H1 (cell line): ENCODE results near the gene ARMCX2. TPM values are rescaled to one million over a fixed set of nuclear protein-coding genes. Genes with fewer than 3 reads are reported as not detected.

Experiments
- ASH2L ChIP-seq: fragments of 200-600, 300-600 bp; sonication (generic); IDR thresholded peaks from one replicate; pipeline ENCODE4 v1.7.1; 2017; ENCODE audit warnings: low read length
- EP300 ChIP-seq, 2 experiments: IDR thresholded peaks; 1 replicate in 1 of 2; 2 replicates in 1 of 2; pipeline ENCODE4 v1.6.1; 2011 to 2012; ENCODE audit warnings: low read depth in 2 of 2, low read length in 2 of 2, mild to moderate bottlenecking in 2 of 2, borderline replicate concordance in 1 of 2, inconsistent platforms in 1 of 2, moderate library complexity in 1 of 2
- HDAC2 ChIP-seq, 2 experiments: fragments of 300-600 bp in 1 of 2; sonication (generic) in 1 of 2; IDR thresholded peaks; 2 replicates each; pipeline ENCODE4 v1.6.1; 2011 to 2012; ENCODE audit warnings: low read depth in 2 of 2, low read length in 2 of 2, mild to moderate bottlenecking in 2 of 2, moderate library complexity in 2 of 2, borderline replicate concordance in 1 of 2, inconsistent platforms in 1 of 2
- NRF1 ChIP-seq: IDR thresholded peaks from 2 replicates; pipeline ENCODE4 v1.6.1; 2011; ENCODE audit warnings: mild to moderate bottlenecking, low read depth, low read length, improper control_type of control experiment
- RAD21 ChIP-seq, 2 experiments: IDR thresholded peaks in 1 of 2; conservative IDR thresholded peaks in 1 of 2; 2 replicates each; pipeline ENCODE4 v1.6.1; 2011; ENCODE audit warnings: low read depth in 2 of 2, low read length in 2 of 2, improper control_type of control experiment in 1 of 2, inconsistent platforms in 1 of 2, mild to moderate bottlenecking in 1 of 2, moderate library complexity in 1 of 2
- RXRA ChIP-seq: IDR thresholded peaks from 2 replicates; pipeline ENCODE4 v1.6.1; 2011; ENCODE audit warnings: low read depth, mild to moderate bottlenecking, low read length, moderate library complexity; ENCODE audit not compliant: insufficient read depth
- SIRT6 ChIP-seq: IDR thresholded peaks from one replicate; pipeline ENCODE4 v1.7.1; 2012; ENCODE audit warnings: low read length, inconsistent platforms
- TBP ChIP-seq: IDR thresholded peaks from 2 replicates; pipeline ENCODE4 v1.6.1; 2011; ENCODE audit warnings: low read depth, low read length, improper control_type of control experiment
- polyA plus RNA-seq, 7 experiments: library from polyadenylated mRNA; depleted of rRNA in 3 of 7; stranded (reverse) in 5 of 7; unstranded in 2 of 7; fragments of >200 nt in 5 of 7; fragments of 200-250 nt in 2 of 7; gene quantifications; 1 replicate in 5 of 7; 2 replicates in 1 of 7; 4 replicates in 1 of 7; pipeline versions ENCODE4 v1.2.1 to v1.2.3, GENCODE V29; 2011 to 2013; ENCODE audit warnings: missing spikeins in 2 of 7, mixed read lengths in 2 of 7
- total RNA-seq: library from RNA; stranded (reverse); fragmentation: NEBNext Ultra II Directional; extraction: Animal tissue kit (Norgen Biotek cat#: 25700); gene quantifications from 2 replicates; pipeline ENCODE4 v1.2.1, GENCODE V29; 2021
- TF ChIP-seq, protein P1 (sequence below): fragments of 300-600 bp; sonication (generic); IDR thresholded peaks from 2 replicates; pipeline ENCODE4 v1.7.1; 2012; ENCODE audit warnings: low read length, moderate library complexity, mild to moderate bottlenecking, inconsistent platforms; ENCODE audit not compliant: insufficient replicate concordance

ARMCX2 gene
- total and polyA plus RNA-seq, 2 of the 8 experiments (the other 6 are each of a cell fraction or from before 2014, with no cell fraction given) = 39.7 to 113 TPM

DNA sequence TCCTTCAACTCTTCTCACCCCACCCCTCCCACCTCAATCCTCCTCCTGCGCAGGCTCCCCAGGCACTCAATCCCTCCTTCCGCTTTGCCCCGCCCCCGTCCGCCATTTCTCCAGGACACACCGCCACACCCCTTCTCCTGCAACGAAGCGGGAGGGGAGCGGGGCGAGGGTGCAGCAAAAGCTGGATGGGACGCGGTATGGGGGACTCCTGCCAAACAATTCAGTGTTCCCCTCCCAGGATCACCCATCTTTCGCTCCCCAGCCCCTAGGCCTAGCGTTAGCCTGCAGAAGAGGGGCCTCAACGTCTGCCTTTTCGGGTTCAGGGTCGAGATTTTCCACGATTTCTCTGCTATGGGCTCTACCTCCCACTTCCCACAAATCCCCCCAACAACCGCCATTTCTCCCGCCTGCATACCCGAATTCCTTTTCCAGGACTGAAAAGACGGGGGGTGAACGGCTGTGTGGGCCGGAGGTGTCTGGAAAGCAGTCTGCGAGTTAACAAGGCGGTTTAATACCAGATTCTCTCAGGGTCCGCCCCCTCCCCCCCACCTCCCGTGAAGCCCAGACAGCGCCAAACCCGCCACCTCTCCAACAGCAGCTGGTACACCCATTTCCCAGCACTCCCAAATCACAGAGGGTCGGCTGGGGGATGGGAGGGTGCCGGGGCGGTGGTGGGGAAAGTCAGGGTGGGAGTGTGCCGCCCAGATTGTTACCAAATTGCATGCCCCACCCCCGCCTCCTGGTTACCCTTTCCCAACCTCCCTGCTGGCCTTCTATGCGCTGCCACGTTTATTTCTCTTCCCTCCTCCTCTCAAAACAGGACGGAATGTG is 774 bp downstream of the ARMCX2 start (continued):
- TF ChIP-seq, protein P1, sequence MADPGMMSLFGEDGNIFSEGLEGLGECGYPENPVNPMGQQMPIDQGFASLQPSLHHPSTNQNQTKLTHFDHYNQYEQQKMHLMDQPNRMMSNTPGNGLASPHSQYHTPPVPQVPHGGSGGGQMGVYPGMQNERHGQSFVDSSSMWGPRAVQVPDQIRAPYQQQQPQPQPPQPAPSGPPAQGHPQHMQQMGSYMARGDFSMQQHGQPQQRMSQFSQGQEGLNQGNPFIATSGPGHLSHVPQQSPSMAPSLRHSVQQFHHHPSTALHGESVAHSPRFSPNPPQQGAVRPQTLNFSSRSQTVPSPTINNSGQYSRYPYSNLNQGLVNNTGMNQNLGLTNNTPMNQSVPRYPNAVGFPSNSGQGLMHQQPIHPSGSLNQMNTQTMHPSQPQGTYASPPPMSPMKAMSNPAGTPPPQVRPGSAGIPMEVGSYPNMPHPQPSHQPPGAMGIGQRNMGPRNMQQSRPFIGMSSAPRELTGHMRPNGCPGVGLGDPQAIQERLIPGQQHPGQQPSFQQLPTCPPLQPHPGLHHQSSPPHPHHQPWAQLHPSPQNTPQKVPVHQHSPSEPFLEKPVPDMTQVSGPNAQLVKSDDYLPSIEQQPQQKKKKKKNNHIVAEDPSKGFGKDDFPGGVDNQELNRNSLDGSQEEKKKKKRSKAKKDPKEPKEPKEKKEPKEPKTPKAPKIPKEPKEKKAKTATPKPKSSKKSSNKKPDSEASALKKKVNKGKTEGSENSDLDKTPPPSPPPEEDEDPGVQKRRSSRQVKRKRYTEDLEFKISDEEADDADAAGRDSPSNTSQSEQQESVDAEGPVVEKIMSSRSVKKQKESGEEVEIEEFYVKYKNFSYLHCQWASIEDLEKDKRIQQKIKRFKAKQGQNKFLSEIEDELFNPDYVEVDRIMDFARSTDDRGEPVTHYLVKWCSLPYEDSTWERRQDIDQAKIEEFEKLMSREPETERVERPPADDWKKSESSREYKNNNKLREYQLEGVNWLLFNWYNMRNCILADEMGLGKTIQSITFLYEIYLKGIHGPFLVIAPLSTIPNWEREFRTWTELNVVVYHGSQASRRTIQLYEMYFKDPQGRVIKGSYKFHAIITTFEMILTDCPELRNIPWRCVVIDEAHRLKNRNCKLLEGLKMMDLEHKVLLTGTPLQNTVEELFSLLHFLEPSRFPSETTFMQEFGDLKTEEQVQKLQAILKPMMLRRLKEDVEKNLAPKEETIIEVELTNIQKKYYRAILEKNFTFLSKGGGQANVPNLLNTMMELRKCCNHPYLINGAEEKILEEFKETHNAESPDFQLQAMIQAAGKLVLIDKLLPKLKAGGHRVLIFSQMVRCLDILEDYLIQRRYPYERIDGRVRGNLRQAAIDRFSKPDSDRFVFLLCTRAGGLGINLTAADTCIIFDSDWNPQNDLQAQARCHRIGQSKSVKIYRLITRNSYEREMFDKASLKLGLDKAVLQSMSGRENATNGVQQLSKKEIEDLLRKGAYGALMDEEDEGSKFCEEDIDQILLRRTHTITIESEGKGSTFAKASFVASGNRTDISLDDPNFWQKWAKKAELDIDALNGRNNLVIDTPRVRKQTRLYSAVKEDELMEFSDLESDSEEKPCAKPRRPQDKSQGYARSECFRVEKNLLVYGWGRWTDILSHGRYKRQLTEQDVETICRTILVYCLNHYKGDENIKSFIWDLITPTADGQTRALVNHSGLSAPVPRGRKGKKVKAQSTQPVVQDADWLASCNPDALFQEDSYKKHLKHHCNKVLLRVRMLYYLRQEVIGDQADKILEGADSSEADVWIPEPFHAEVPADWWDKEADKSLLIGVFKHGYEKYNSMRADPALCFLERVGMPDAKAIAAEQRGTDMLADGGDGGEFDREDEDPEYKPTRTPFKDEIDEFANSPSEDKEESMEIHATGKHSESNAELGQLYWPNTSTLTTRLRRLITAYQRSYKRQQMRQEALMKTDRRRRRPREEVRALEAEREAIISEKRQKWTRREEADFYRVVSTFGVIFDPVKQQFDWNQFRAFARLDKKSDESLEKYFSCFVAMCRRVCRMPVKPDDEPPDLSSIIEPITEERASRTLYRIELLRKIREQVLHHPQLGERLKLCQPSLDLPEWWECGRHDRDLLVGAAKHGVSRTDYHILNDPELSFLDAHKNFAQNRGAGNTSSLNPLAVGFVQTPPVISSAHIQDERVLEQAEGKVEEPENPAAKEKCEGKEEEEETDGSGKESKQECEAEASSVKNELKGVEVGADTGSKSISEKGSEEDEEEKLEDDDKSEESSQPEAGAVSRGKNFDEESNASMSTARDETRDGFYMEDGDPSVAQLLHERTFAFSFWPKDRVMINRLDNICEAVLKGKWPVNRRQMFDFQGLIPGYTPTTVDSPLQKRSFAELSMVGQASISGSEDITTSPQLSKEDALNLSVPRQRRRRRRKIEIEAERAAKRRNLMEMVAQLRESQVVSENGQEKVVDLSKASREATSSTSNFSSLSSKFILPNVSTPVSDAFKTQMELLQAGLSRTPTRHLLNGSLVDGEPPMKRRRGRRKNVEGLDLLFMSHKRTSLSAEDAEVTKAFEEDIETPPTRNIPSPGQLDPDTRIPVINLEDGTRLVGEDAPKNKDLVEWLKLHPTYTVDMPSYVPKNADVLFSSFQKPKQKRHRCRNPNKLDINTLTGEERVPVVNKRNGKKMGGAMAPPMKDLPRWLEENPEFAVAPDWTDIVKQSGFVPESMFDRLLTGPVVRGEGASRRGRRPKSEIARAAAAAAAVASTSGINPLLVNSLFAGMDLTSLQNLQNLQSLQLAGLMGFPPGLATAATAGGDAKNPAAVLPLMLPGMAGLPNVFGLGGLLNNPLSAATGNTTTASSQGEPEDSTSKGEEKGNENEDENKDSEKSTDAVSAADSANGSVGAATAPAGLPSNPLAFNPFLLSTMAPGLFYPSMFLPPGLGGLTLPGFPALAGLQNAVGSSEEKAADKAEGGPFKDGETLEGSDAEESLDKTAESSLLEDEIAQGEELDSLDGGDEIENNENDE = no peak
- TF ChIP-seq TBP = no peak; the same call in 1 of the 2 replicates
- TF ChIP-seq SIRT6 = no peak
- no peak for TF ChIP-seq RXRA
- TF ChIP-seq RAD21 (IDR thresholded peaks at IDR 0.05 in 1 of 2, conservative IDR thresholded peaks at IDR 0.05 in 1 of 2; ENCODE audit: low read depth in 2 of 2, low read length in 2 of 2) = no peak
- TF ChIP-seq HDAC2 (IDR thresholded peaks at IDR 0.05; ENCODE audit: borderline replicate concordance in 1 of 2, low read depth in 2 of 2, low read length in 2 of 2) = no peak
- peak; percentile 39; the same call in 1 of the 2 replicates for TF ChIP-seq NRF1
- TF ChIP-seq EP300 (IDR thresholded peaks at IDR 0.05; ENCODE audit: borderline replicate concordance in 1 of 2, low read depth in 2 of 2, low read length in 2 of 2) = no peak
- peak; percentile 18 for TF ChIP-seq ASH2L
